ENCODE results near the gene TEAD1.

DNA sequence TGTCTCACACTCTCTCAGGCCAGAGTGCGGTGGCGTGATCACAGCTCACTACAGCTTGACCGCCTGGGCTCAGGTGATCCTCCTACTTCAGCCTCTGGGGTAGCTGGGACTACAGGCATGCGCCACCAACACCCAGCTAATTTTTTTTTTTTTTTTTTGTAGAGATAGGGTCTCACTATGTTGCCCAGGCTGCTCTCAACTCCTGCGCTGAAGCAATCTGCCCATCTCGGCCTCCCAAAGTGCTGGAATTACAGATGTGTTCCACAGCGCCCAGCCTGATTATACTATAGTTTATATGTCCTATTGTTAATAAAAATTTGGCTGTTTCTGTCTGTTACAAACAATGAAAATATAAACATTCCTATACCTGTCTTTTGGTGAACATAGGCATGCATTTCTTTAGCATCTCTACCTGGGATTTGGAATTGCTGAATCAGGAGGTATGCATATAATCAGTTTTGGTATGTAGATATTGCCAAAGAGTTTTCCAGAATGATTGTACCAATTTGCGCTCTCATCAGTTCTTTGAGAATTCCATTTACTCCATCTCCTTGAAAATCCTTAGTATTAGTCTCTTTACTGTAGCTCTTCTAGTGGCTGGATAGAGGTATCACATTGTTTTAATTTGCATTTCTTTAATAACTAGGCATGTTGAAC is 78.8 kb downstream of the TEAD1 start:
- TF ChIP-seq, protein P1, sequence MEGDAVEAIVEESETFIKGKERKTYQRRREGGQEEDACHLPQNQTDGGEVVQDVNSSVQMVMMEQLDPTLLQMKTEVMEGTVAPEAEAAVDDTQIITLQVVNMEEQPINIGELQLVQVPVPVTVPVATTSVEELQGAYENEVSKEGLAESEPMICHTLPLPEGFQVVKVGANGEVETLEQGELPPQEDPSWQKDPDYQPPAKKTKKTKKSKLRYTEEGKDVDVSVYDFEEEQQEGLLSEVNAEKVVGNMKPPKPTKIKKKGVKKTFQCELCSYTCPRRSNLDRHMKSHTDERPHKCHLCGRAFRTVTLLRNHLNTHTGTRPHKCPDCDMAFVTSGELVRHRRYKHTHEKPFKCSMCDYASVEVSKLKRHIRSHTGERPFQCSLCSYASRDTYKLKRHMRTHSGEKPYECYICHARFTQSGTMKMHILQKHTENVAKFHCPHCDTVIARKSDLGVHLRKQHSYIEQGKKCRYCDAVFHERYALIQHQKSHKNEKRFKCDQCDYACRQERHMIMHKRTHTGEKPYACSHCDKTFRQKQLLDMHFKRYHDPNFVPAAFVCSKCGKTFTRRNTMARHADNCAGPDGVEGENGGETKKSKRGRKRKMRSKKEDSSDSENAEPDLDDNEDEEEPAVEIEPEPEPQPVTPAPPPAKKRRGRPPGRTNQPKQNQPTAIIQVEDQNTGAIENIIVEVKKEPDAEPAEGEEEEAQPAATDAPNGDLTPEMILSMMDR (IDR thresholded peaks at IDR 0.05), result no peak
- no peak for TF ChIP-seq POLR2A (IDR thresholded peaks at IDR 0.05)
